ENCODE data around the gene CDH26. TPM values are rescaled to one million over a fixed set of nuclear protein-coding genes. Genes with fewer than 3 reads are reported as not detected.

The CDH26 gene
- total RNA-seq, 2 experiments from 2014 or later: 1.0 to 1.7 TPM

DNA sequence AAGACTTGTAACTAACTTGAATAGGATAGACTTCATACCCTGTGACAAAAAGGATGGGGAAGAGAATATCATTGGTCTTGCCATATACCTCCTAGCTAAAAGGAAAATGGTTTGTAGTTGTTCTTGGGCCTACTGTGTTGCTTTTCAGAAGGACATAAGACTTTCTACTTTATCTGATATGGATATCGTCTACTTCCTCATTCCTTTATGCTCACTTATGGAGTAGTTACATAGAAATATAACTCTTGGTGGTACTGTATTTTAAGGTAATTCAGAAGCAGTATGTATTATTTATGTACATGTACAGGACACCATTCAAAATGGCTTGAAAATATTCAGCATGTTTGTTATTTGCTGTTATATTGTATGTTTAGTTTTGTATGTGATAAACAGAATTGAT is 10.0 kb upstream of the CDH26 start:
- intact Hi-C loops (cut with micrococcal nuclease): loop anchor here (10.0 kb wide), 1 partner anchor 107 kb away; no protein-coding TSS in a partner anchor
- TF ChIP-seq, protein P1, sequence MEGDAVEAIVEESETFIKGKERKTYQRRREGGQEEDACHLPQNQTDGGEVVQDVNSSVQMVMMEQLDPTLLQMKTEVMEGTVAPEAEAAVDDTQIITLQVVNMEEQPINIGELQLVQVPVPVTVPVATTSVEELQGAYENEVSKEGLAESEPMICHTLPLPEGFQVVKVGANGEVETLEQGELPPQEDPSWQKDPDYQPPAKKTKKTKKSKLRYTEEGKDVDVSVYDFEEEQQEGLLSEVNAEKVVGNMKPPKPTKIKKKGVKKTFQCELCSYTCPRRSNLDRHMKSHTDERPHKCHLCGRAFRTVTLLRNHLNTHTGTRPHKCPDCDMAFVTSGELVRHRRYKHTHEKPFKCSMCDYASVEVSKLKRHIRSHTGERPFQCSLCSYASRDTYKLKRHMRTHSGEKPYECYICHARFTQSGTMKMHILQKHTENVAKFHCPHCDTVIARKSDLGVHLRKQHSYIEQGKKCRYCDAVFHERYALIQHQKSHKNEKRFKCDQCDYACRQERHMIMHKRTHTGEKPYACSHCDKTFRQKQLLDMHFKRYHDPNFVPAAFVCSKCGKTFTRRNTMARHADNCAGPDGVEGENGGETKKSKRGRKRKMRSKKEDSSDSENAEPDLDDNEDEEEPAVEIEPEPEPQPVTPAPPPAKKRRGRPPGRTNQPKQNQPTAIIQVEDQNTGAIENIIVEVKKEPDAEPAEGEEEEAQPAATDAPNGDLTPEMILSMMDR (IDR thresholded peaks at IDR 0.05): no peak
- peaks cover 30% of the 10 kb centered on the region for H3K4me1 Mint-ChIP-seq (ENCODE audit: low read depth)
- H3K27ac Mint-ChIP-seq: peak overlapping the region; percentile 90
- H3K27me3 Mint-ChIP-seq: no peaks in the 10 kb centered on the region
- ChIA-PET POLR2A (no interaction called here), CTCF (interaction anchor here (0.6 to 3.6 kb wide), 10 partner anchors 8 to 109 kb away, joined by 3 to 26 read pairs (median 8); partner anchors contain the start of genes CDH26, FAM217B, PPP1R3D and SYCP2)
- H3K36me3 Mint-ChIP-seq (ENCODE audit: low read depth): peaks cover 15% of the 10 kb centered on the region
- no peak for ATAC-seq
- no peak overlapping the region for H3K4me3 Mint-ChIP-seq
- no peak for DNase-seq
- no peaks in the 10 kb centered on the region for H3K9me3 Mint-ChIP-seq

DNA sequence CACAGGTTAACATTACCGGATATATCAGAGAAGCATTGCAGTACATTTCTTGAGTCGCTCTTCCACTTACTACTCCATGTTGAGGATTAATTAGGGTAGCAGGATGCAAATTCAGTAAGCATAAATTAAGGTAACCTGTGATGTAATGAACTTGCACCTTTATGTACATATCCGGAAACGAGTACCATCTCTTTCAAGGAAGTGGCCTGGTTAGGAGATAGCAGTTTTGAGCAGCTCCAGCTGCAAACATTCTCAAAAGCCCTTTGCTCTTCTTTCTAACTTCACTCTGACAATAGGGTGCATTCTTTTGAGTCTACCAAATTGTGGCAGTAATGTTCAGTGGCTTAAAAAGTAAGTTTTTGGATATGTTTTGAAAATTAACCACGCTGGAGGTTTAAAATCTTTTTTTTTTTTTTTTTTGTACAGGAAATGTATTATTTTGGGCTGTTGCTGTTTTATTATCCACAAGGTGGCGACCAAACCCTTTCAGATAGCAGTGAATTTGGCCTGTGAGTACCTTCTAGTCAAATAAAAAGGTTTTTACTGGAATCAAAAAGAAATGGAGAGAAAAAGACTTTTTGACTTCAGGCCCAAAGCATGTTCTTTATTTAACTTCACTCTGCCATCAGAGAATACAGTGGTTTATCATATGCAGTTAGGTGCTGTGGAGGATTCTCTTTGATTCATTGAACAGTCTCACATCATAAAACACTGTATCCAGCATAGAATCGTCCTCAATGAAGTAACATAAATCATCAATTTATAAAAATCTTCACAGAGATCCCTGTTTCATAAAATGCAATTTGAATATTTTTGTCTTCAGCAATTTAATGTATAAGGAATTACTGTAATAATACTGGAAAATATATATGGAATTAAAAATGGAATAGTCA is 9.1 kb upstream of the CDH26 start:
- DNase-seq (peak; percentile 53), ATAC-seq (peak; percentile 79)
- peak overlapping the region; percentile 90 for H3K27ac Mint-ChIP-seq
- H3K36me3 Mint-ChIP-seq (ENCODE audit: low read depth): peaks cover 14% of the 10 kb centered on the region
- TF ChIP-seq, protein P1 (IDR thresholded peaks at IDR 0.05): peak; percentile 83
- ChIA-PET CTCF (interaction anchor here (0.6 to 3.6 kb wide), 14 partner anchors 9 to 1209 kb away, joined by 3 to 26 read pairs (median 6); partner anchors contain the start of genes CDH26, FAM217B, PPP1R3D and SYCP2), POLR2A (no interaction called here)
- H3K27me3 Mint-ChIP-seq: no peaks in the 10 kb centered on the region
- no peaks in the 10 kb centered on the region for H3K9me3 Mint-ChIP-seq
- H3K4me1 Mint-ChIP-seq (ENCODE audit: low read depth): peaks cover 30% of the 10 kb centered on the region
- intact Hi-C loops (cut with micrococcal nuclease): loop anchor here (10.0 kb wide), 1 partner anchor 106 kb away; no protein-coding TSS in a partner anchor
- H3K4me3 Mint-ChIP-seq: peak overlapping the region; percentile 35

DNA sequence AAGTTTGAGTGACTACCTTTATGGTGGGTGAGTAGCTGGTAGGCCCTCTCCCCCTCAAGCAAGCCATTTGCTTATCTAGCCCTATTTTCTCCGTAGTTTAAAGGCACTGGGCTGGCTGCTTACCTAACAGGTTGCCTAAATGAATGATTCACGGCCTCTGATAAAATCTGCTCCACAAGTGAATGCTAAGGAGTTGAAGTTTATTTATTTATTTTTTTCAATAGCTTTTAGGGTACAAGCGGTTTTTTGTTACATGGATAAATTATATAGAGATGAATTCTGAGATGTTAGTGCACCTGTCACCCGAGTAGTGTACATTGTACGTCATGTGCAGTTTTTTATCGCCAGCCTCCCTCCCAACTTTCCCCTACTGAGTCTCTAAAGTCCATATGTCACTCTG is 8.3 kb upstream of the CDH26 start:
- Mint-ChIP-seq H3K36me3 (ENCODE audit: low read depth) (peaks cover 8% of the 10 kb centered on the region), H3K9me3 (no peaks in the 10 kb centered on the region), H3K27me3 (no peaks in the 10 kb centered on the region), H3K27ac (no peak overlapping the region), H3K4me1 (ENCODE audit: low read depth) (peaks cover 30% of the 10 kb centered on the region), H3K4me3 (no peak overlapping the region)
- DNase-seq (no peak), ATAC-seq (no peak)
- ChIA-PET POLR2A (no interaction called here), CTCF (interaction anchor here (1.3 to 3.6 kb wide), 9 partner anchors 8 to 187 kb away, joined by 3 to 26 read pairs (median 9); partner anchors contain the start of genes CDH26, FAM217B, PPP1R3D and SYCP2)
- intact Hi-C loops (cut with micrococcal nuclease): loop anchor here (10.0 kb wide), 1 partner anchor 105 kb away; no protein-coding TSS in a partner anchor
- TF ChIP-seq, protein P1 (IDR thresholded peaks at IDR 0.05): no peak

DNA sequence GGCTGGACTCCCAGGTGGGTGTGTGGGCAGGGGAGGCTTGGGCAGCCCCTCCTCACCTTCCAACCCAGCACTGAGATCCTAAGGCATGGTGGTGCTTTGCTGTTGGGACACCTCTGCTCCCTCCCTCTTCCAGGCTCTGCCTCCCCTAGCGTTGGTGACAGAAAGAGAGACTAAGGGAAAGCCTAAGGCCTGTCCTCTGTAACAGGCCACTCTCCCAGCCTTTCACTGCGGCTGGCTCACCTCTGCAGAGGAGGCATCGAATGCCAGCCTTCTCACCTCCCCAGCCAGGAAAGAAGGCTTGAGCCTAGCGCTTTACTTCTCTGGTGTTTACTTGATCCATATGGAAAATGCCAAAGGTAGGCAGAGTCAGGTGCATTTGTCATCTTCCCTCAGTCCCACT is 3.5 kb upstream of the CDH26 start:
- Mint-ChIP-seq H3K4me1 (ENCODE audit: low read depth) (no peaks in the 10 kb centered on the region), H3K27ac (no peak overlapping the region), H3K36me3 (ENCODE audit: low read depth) (peaks cover 3% of the 10 kb centered on the region), H3K4me3 (no peak overlapping the region), H3K27me3 (no peaks in the 10 kb centered on the region), H3K9me3 (no peaks in the 10 kb centered on the region)
- intact Hi-C loops (cut with micrococcal nuclease): no loop called here
- ChIA-PET CTCF (interaction anchor here (1.1 to 1.8 kb wide), 2 partner anchors 9 to 11 kb away, joined by 4 to 8 read pairs; no protein-coding TSS in a partner anchor), POLR2A (interaction anchor here (1.2 kb wide), 1 partner anchor 14 kb away, joined by 5 read pairs; the partner anchor contains the start of genes FAM217B and PPP1R3D)
- no peak for ATAC-seq
- TF ChIP-seq, protein P1 (IDR thresholded peaks at IDR 0.05): no peak
- DNase-seq: no peak

Measured in activated CD8-positive, alpha-beta T cell treated with anti-CD3 and anti-CD28 coated beads for 36 hours (primary cell).